Loucy (cell line): Measurements from ENCODE around the gene LINC01488.

Experiments used
- H2AFZ ChIP-seq: fragments of 200-600 bp; sonication (generic); 2 replicates; pipeline ENCODE4 v1.6.0; 2016; ENCODE audit warnings: antibody characterized with exemption, mild to moderate bottlenecking, low read length, moderate library complexity
- H3F3A ChIP-seq: fragments of 200-600 bp; 2 replicates; pipeline ENCODE4 v1.6.0; 2016; ENCODE audit warnings: antibody characterized with exemption, low read depth, mild to moderate bottlenecking
- H3K27me3 ChIP-seq: fragments of 200-600 bp; sonication (generic); 2 replicates; pipeline ENCODE4 v1.6.1; 2014; ENCODE audit warnings: low read length, mild to moderate bottlenecking; ENCODE audit not compliant: insufficient read depth, poor library complexity, severe bottlenecking
- H3K36me3 ChIP-seq: fragments of 200-600 bp; sonication (generic); 2 replicates; pipeline ENCODE4 v1.6.1; 2016; ENCODE audit warnings: low read length; ENCODE audit not compliant: insufficient read depth
- H3K4me1 ChIP-seq: fragments of 200-600 bp; sonication (generic); 2 replicates; pipeline ENCODE4 v1.5.1; 2014; ENCODE audit warnings: low read length, mild to moderate bottlenecking; ENCODE audit not compliant: insufficient read depth, poor library complexity, severe bottlenecking
- H3K4me2 ChIP-seq: fragments of 200-600 bp; sonication (generic); 2 replicates; pipeline ENCODE4 v1.6.0; 2014; ENCODE audit warnings: antibody characterized with exemption, low read length, low read depth, mild to moderate bottlenecking; ENCODE audit not compliant: poor library complexity, severe bottlenecking
- H3K4me3 ChIP-seq: fragments of 200-600 bp; sonication (generic); 2 replicates; pipeline ENCODE4 v1.5.1; 2014; ENCODE audit warnings: low read length, mild to moderate bottlenecking, mixed read lengths; ENCODE audit not compliant: poor library complexity, severe bottlenecking
- H3K79me2 ChIP-seq: fragments of 200-600 bp; sonication (generic); 2 replicates; pipeline ENCODE4 v1.6.1; 2014; ENCODE audit warnings: low read length; ENCODE audit not compliant: insufficient read depth
- H3K9ac ChIP-seq: fragments of 200-600 bp; sonication (generic); 2 replicates; pipeline ENCODE4 v1.6.0; 2014; ENCODE audit warnings: mild to moderate bottlenecking, low read depth, low read length, moderate library complexity; ENCODE audit not compliant: poor library complexity, severe bottlenecking
- H3K9me2 ChIP-seq: fragments of 200-600 bp; sonication (generic); replicated peaks from 2 replicates; pipeline ENCODE4 v1.6.1; 2016; ENCODE audit warnings: low read depth, low read length, mixed read lengths
- H3K9me3 ChIP-seq: fragments of 200-600 bp; sonication (generic); 2 replicates; pipeline ENCODE4 v1.6.1; 2014; ENCODE audit warnings: mild to moderate bottlenecking, antibody characterized with exemption, low read length, low read depth; ENCODE audit not compliant: insufficient read depth
- H4K20me1 ChIP-seq: fragments of 200-600 bp; sonication (generic); 2 replicates; pipeline ENCODE4 v1.6.0; 2014; ENCODE audit warnings: antibody characterized with exemption, low read length, mild to moderate bottlenecking; ENCODE audit not compliant: insufficient read depth, poor library complexity, severe bottlenecking
- CTCF ChIP-seq: fragments of 200-600 bp; sonication (generic); conservative IDR thresholded peaks from 2 replicates; pipeline ENCODE4 v1.5.1; 2014; ENCODE audit warnings: mild to moderate bottlenecking, antibody characterized with exemption, low read length
- EZH2phosphoT487 ChIP-seq: fragments of 200-600 bp; IDR thresholded peaks from 2 replicates; pipeline ENCODE4 v1.6.1; 2018; ENCODE audit warnings: antibody characterized with exemption, mild to moderate bottlenecking, moderate library complexity, borderline replicate concordance

The LINC01488 gene

GRCh38 chr11:69524291-69524882 lies 42.9 kb downstream of the LINC01488 start:
- H4K20me1 ChIP-seq: no peaks in the 10 kb centered on the region
- no peaks in the 10 kb centered on the region for H3K4me1 ChIP-seq
- no peaks in the 10 kb centered on the region for H3K36me3 ChIP-seq
- H3F3A ChIP-seq: no peaks in the 10 kb centered on the region
- no peaks in the 10 kb centered on the region for H3K9me2 ChIP-seq
- no peak overlapping the region for H3K9ac ChIP-seq
- TF ChIP-seq EZH2phosphoT487 (no peak), CTCF (no peak)
- H3K4me3 ChIP-seq: no peak overlapping the region
- no peaks in the 10 kb centered on the region for H3K9me3 ChIP-seq
- no peak overlapping the region for H3K4me2 ChIP-seq
- H2AFZ ChIP-seq: no peak overlapping the region
- no peaks in the 10 kb centered on the region for H3K27me3 ChIP-seq
- no peaks in the 10 kb centered on the region for H3K79me2 ChIP-seq

GRCh38 chr11:69524991-69525411 lies 43.5 kb downstream of the LINC01488 start:
- Histone ChIP-seq H3K9ac (no peak overlapping the region), H3K27me3 (no peaks in the 10 kb centered on the region), H3F3A (no peaks in the 10 kb centered on the region), H3K36me3 (no peaks in the 10 kb centered on the region), H3K4me3 (no peak overlapping the region), H3K4me1 (no peaks in the 10 kb centered on the region), H4K20me1 (no peaks in the 10 kb centered on the region), H3K4me2 (no peak overlapping the region), H3K9me3 (no peaks in the 10 kb centered on the region), H2AFZ (no peak overlapping the region), H3K9me2 (no peaks in the 10 kb centered on the region), H3K79me2 (no peaks in the 10 kb centered on the region)
- no peak for TF ChIP-seq CTCF
- TF ChIP-seq EZH2phosphoT487: no peak

- Histone ChIP-seq H2AFZ (no peak overlapping the region), H3F3A (no peaks in the 10 kb centered on the region), H3K36me3 (no peaks in the 10 kb centered on the region), H4K20me1 (no peaks in the 10 kb centered on the region), H3K79me2 (no peaks in the 10 kb centered on the region), H3K4me2 (no peak overlapping the region), H3K27me3 (no peaks in the 10 kb centered on the region), H3K4me1 (no peaks in the 10 kb centered on the region), H3K9ac (no peak overlapping the region), H3K4me3 (no peak overlapping the region), H3K9me3 (no peaks in the 10 kb centered on the region), H3K9me2 (no peaks in the 10 kb centered on the region)
- no peak for TF ChIP-seq CTCF
- TF ChIP-seq EZH2phosphoT487: no peak
Observed at GRCh38 chr11:69525516-69526452, 44.3 kb downstream of the LINC01488 start.
